GM18951 (cell line): ENCODE data around the gene DOCK4.

Source experiments
- POLR2A ChIP-seq: IDR thresholded peaks from 4 replicates; pipeline ENCODE4 v1.6.1; 2011; ENCODE audit warnings: mild to moderate bottlenecking; ENCODE audit not compliant: insufficient read length, insufficient read depth; ENCODE audit errors: extremely low read depth
- in situ Hi-C: fragments of 300-500 bp; cut with MboI; formaldehyde crosslinking; loops from one replicate; pipeline ENCODE4 v1.12.0; 2022; ENCODE audit warnings: low sequenced_read_pairs, mixed read lengths, inconsistent platforms; ENCODE audit not compliant: unreplicated experiment

Gene DOCK4

GRCh38 chr7:112019932-112020331 lies 186.3 kb downstream of the DOCK4 start:
- TF ChIP-seq POLR2A, result no peak
- in situ Hi-C loops, result no loop called here

GRCh38 chr7:112018305-112019030 lies 187.7 kb downstream of the DOCK4 start:
- TF ChIP-seq POLR2A, result no peak
- in situ Hi-C loops, result no loop called here

- TF ChIP-seq POLR2A, result no peak
- in situ Hi-C loops, result no loop called here
These were observed 191.1 kb downstream of the DOCK4 start for GRCh38 chr7:112015146-112015545.

- TF ChIP-seq POLR2A, result no peak
- in situ Hi-C loops, result no loop called here
These were observed 191.9 kb downstream of the DOCK4 start for GRCh38 chr7:112014347-112014746.

GRCh38 chr7:112013274-112013673 lies 192.9 kb downstream of the DOCK4 start:
- in situ Hi-C loops, result no loop called here
- no peak for TF ChIP-seq POLR2A

GRCh38 chr7:112012242-112012641 lies 194.0 kb downstream of the DOCK4 start:
- in situ Hi-C loops, result no loop called here
- TF ChIP-seq POLR2A, result no peak

- in situ Hi-C loops, result no loop called here
- TF ChIP-seq POLR2A, result no peak
These were observed 195.2 kb downstream of the DOCK4 start for GRCh38 chr7:112010994-112011393.

GRCh38 chr7:112010109-112010508 lies 196.1 kb downstream of the DOCK4 start:
- in situ Hi-C loops, result no loop called here
- no peak for TF ChIP-seq POLR2A

GRCh38 chr7:112009081-112009480 lies 197.1 kb downstream of the DOCK4 start:
- in situ Hi-C loops, result no loop called here
- no peak for TF ChIP-seq POLR2A

GRCh38 chr7:112007185-112007584 lies 199.0 kb downstream of the DOCK4 start:
- in situ Hi-C loops, result no loop called here
- no peak for TF ChIP-seq POLR2A

- no peak for TF ChIP-seq POLR2A
- in situ Hi-C loops, result no loop called here
These were observed 200.1 kb downstream of the DOCK4 start for GRCh38 chr7:112006071-112006470.

- TF ChIP-seq POLR2A, result no peak
- in situ Hi-C loops, result no loop called here
These were observed 200.9 kb downstream of the DOCK4 start for GRCh38 chr7:112005205-112005775.

GRCh38 chr7:112001091-112001826 lies 204.9 kb downstream of the DOCK4 start:
- in situ Hi-C loops, result no loop called here
- TF ChIP-seq POLR2A, result no peak

- in situ Hi-C loops, result no loop called here
- no peak for TF ChIP-seq POLR2A
These were observed 207.9 kb downstream of the DOCK4 start for GRCh38 chr7:111998326-111998725.
